Ovary (tissue), 9 donors: Measurements from ENCODE around the gene KRT72. TPM values are rescaled to one million over a fixed set of nuclear protein-coding genes. Genes with fewer than 3 reads are reported as not detected.

Source experiments
- DNase-seq, 5 donors: peaks; one replicate each; pipeline ENCODE4 v3.0.0-alpha.2; 2019 to 2020
- H3K27ac ChIP-seq, 2 donors: fragments of 200-600 bp; one replicate each; pipeline versions ENCODE4 v1.5.1 to v1.8.0; 2019 to 2022
- H3K27me3 ChIP-seq: fragments of 200-600 bp; one replicate; pipeline ENCODE4 v1.8.0; 2022
- H3K36me3 ChIP-seq: fragments of 200-600 bp; sonication (generic); one replicate; pipeline ENCODE4 v1.5.1; 2019
- H3K4me1 ChIP-seq: one replicate; pipeline ENCODE4 v1.8.1; 2013; ENCODE audit warnings: mild to moderate bottlenecking, moderate library complexity; ENCODE audit not compliant: insufficient read depth
- H3K4me3 ChIP-seq: fragments of 200-600 bp; sonication (generic); one replicate; pipeline ENCODE4 v1.5.1; 2017
- H3K9me3 ChIP-seq, 2 donors: fragments of 200-600 bp in 1 of 2; sonication (generic) in 1 of 2; one replicate each; pipeline versions ENCODE4 v1.5.1 to v1.8.1; 2013 to 2019; ENCODE audit warnings: mild to moderate bottlenecking in 1 of 2, moderate library complexity in 1 of 2
- CTCF ChIP-seq, 3 donors: fragments of 450-650 bp in 2 of 3; fragments of 200-600 bp in 1 of 3; IDR thresholded peaks; one replicate each; pipeline versions ENCODE4 v1.5.1 to v1.8.0; 2016 to 2022; ENCODE audit warnings: antibody characterized with exemption in 3 of 3, mild to moderate bottlenecking in 1 of 3
- EP300 ChIP-seq: sonication (generic); formaldehyde crosslinking; IDR thresholded peaks from one replicate; pipeline ENCODE4 v1.6.1; 2017; ENCODE audit warnings: antibody characterized with exemption
- POLR2A ChIP-seq: fragments of 450-650 bp; IDR thresholded peaks from one replicate; pipeline ENCODE4 v1.6.1; 2017; ENCODE audit warnings: antibody characterized with exemption, mild to moderate bottlenecking, moderate library complexity
- WGBS, 3 donors: extraction: QIAGEN DNeasy Blood & Tissue Kit in 1 of 3; methylation state at CpG; one replicate each; pipeline versions ENCODE4 v1.1.5 to v1.1.7; 2013 to 2017; 5-methylcytosine and 5-hydroxymethylcytosine counted together
- intact Hi-C, 4 donors: fragments of 100-400 bp; cut with DNase I; formaldehyde crosslinking; loops; one replicate each; pipeline versions ENCODE4 v1.11.0 to v1.15.1; 2022 to 2023
- polyA plus RNA-seq, 2 donors: library from polyadenylated mRNA; stranded (reverse); fragments of 200-250 nt in 1 of 2; fragments of 350-450 nt in 1 of 2; fragmentation: Illumina TruSeq in 1 of 2; extraction: RNeasy Lipid Tissue Mini Kit (QIAGEN cat#74804) in 1 of 2; gene quantifications; one replicate each; pipeline ENCODE4 v1.2.3, GENCODE V29; 2013 to 2014
- total RNA-seq, 7 donors: library from RNA; depleted of rRNA in 2 of 7; stranded (reverse); fragments of >200 nt in 2 of 7; fragmentation: NEBNext Ultra II Directional in 3 of 7; extraction: Animal tissue kit (Norgen Biotek cat#: 25700) in 3 of 7; gene quantifications; one replicate each; pipeline versions ENCODE4 v1.1.0 to v1.2.4, GENCODE V29; 2016 to 2023
- donor health status: DM: no; HTN: no; CAD: no; lungs with moderate emphysema.
- donor health status: DM: no; HTN: no; CAD: no.
- donor health status: Bipolar disorder and iron deficiency.
- donor health status: DM: yes; HTN: yes; CAD: no.
- donor health status: DM: no; HTN: no; CAD: no.
- donor health status: DM: yes; HTN: yes; CAD: no.

KRT72 gene
- total and polyA plus RNA-seq, 9 donors: not detected

DNA sequence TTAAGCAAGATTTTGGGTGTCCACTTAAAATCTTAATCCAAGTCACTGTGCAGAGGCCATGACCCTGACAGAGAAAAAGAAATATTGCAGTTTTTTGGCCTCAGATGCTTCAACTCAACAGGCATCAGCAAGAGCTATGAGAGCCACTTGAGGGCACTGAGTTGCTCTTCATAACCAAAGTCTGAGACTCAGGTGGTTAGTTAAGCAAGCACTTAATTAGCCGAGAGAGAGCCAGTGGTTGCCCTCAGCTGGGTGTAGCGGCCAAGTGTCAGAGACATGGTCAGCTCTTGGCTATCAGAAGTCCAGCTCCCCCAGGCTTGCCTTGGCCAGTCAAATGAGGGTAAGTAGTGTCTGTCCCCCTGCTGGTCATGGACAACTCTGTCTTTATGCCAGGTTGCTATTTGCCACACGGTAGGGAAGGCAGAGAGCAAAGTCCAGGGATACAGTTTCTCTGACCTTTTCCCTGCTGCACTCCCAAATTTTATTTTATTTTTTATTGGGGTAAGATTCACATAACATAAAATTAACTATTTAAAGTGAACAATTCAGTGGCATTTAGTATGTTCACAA lies 39.3 kb downstream of the KRT72 start:
- DNase-seq: no peak
- no peak overlapping the region for H3K27ac ChIP-seq
- WGBS, 3 donors: 40 to 43% (median 43%) methylated on average over 3 of the region's 3 CpGs
- intact Hi-C loops: no loop called here
- no peaks in the 10 kb centered on the region for H3K36me3 ChIP-seq
- no peak for TF ChIP-seq POLR2A
- TF ChIP-seq CTCF (IDR thresholded peaks at IDR 0.05): no peak
- TF ChIP-seq EP300: no peak
- no peaks in the 10 kb centered on the region for H3K27me3 ChIP-seq
- no peaks in the 10 kb centered on the region for H3K9me3 ChIP-seq
- no peak overlapping the region for H3K4me3 ChIP-seq
- no peaks in the 10 kb centered on the region for H3K4me1 ChIP-seq

DNA sequence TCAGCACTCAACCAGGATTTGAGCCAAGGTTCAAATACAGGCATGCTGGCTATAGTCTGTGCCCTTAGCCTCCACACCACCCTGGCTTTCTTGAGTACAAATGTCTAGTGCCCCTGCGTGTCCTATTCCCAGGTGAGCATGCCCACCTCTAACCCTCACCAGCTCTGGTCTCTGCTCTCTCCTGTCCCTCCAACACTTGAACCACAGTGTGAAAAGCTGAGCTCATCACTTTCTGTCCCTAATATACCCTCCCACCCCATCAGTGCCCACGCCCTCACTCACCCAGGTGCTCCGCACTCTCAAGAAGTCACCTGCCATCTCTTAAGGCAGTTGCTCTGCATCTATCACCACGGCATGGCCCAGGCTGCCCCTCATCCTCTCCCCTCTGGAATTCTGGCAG lies 41.3 kb downstream of the KRT72 start:
- H3K27ac ChIP-seq: no peak overlapping the region
- no peak for DNase-seq
- no peaks in the 10 kb centered on the region for H3K36me3 ChIP-seq
- no peaks in the 10 kb centered on the region for H3K9me3 ChIP-seq
- H3K4me1 ChIP-seq: no peaks in the 10 kb centered on the region
- no peak overlapping the region for H3K4me3 ChIP-seq
- WGBS, 3 donors: 66 to 78% (median 77%) methylated on average over 4 of the region's 4 CpGs
- TF ChIP-seq EP300: no peak
- no peak for TF ChIP-seq POLR2A
- TF ChIP-seq CTCF (IDR thresholded peaks at IDR 0.05): no peak
- intact Hi-C loops: no loop called here
- no peaks in the 10 kb centered on the region for H3K27me3 ChIP-seq

GRCh38 chr12:52558781-52559445 lies 42.4 kb downstream of the KRT72 start:
- no peaks in the 10 kb centered on the region for H3K9me3 ChIP-seq
- H3K4me3 ChIP-seq: no peak overlapping the region
- TF ChIP-seq EP300: no peak
- TF ChIP-seq CTCF (IDR thresholded peaks at IDR 0.05): no peak
- no peak for TF ChIP-seq POLR2A
- H3K27ac ChIP-seq: no peak overlapping the region
- WGBS, 3 donors: 61 to 76% (median 72%) methylated on average over 8 of the region's 8 CpGs
- no peaks in the 10 kb centered on the region for H3K27me3 ChIP-seq
- H3K36me3 ChIP-seq: no peaks in the 10 kb centered on the region
- H3K4me1 ChIP-seq: no peaks in the 10 kb centered on the region
- intact Hi-C loops: no loop called here
- DNase-seq: no peak

DNA sequence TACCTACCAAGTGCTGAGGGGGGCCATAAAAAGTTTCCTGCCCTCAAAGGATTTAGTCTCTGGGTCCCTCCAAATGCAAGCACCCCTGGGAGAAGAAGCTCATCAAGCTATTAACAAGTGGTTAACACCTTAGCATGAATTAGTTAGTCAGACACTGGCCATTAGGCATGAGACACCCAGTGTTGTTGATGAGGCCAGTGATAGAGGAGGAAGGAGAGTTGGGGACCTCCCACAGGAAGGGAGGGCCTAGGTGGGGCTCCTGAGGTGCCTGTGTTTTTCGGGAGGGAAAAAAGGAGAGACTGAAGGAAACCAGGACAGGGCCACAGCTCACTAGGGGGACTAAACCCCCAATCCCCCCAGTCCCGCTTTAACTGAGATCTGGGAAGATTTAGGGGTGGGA lies 43.8 kb downstream of the KRT72 start:
- no peak for TF ChIP-seq EP300
- TF ChIP-seq CTCF (IDR thresholded peaks at IDR 0.05): no peak
- no peak for TF ChIP-seq POLR2A
- intact Hi-C loops: no loop called here
- Histone ChIP-seq H3K4me1 (no peaks in the 10 kb centered on the region), H3K36me3 (no peaks in the 10 kb centered on the region), H3K9me3 (no peaks in the 10 kb centered on the region), H3K4me3 (no peak overlapping the region), H3K27me3 (no peaks in the 10 kb centered on the region), H3K27ac (no peak overlapping the region)
- DNase-seq: no peak
- WGBS, 3 donors: 47 to 62% (median 54%) methylated on average over 2 of the region's 2 CpGs
